ENCODE results near the gene ATP6V0A1. TPM values are rescaled to one million over a fixed set of nuclear protein-coding genes. Genes with fewer than 3 reads are reported as not detected.
A peak's percentile ranks its signal among the peaks of the same experiment; 100 is the strongest.

ATP6V0A1 gene
- 103 TPM for total RNA-seq (ENCODE audit: unreplicated experiment)
- long read RNA-seq, partial matches to known transcripts, result 2 of 10 reads
- long read RNA-seq, other reads (novel, unspliced or antisense), result 4 of 10 reads

GRCh38 chr17:42458497-42459255 is at the start of gene ATP6V0A1:
TSS of gene ATP6V0A1 (plus strand) at chr17:42458878. CDS start at chr17:42460895, 2,017 bp downstream.
- H3K4me3 Mint-ChIP-seq (ENCODE audit: unreplicated experiment), result peak within 1 kb of the TSS; percentile 98
- peaks cover 4% of the 10 kb centered on the region for H3K36me3 Mint-ChIP-seq (ENCODE audit: low read depth, unreplicated experiment)
- H3K27ac Mint-ChIP-seq (ENCODE audit: unreplicated experiment), result peak within 1 kb of the TSS; percentile 94
- H3K4me1 Mint-ChIP-seq (ENCODE audit: unreplicated experiment), result peaks cover 38% of the 10 kb centered on the region
- H3K27me3 Mint-ChIP-seq (ENCODE audit: unreplicated experiment), result peaks cover 1% of the 10 kb centered on the region
- DNase-seq (ENCODE audit: low spot score), result peak; percentile 96
- H3K9me3 Mint-ChIP-seq (ENCODE audit: unreplicated experiment), result no peaks in the 10 kb centered on the region
- no peak for TF ChIP-seq CTCF (IDR thresholded peaks at IDR 0.05; ENCODE audit: unreplicated experiment)

GRCh38 chr17:42409523-42410318 is 49.0 kb upstream of the ATP6V0A1 start:
- Mint-ChIP-seq H3K4me3 (ENCODE audit: unreplicated experiment) (peak overlapping the region; percentile 44), H3K27me3 (ENCODE audit: unreplicated experiment) (peaks cover 6% of the 10 kb centered on the region), H3K36me3 (ENCODE audit: low read depth, unreplicated experiment) (peaks cover 11% of the 10 kb centered on the region), H3K9me3 (ENCODE audit: unreplicated experiment) (no peaks in the 10 kb centered on the region), H3K27ac (ENCODE audit: unreplicated experiment) (peak overlapping the region; percentile 75), H3K4me1 (ENCODE audit: unreplicated experiment) (peaks cover 54% of the 10 kb centered on the region)
- DNase-seq (ENCODE audit: low spot score), result no peak
- TF ChIP-seq CTCF (IDR thresholded peaks at IDR 0.05; ENCODE audit: unreplicated experiment), result no peak

- peak overlapping the region; percentile 44 for H3K4me3 Mint-ChIP-seq (ENCODE audit: unreplicated experiment)
- no peaks in the 10 kb centered on the region for H3K9me3 Mint-ChIP-seq (ENCODE audit: unreplicated experiment)
- no peak for TF ChIP-seq CTCF (IDR thresholded peaks at IDR 0.05; ENCODE audit: unreplicated experiment)
- H3K27ac Mint-ChIP-seq (ENCODE audit: unreplicated experiment), result peak overlapping the region; percentile 75
- H3K36me3 Mint-ChIP-seq (ENCODE audit: low read depth, unreplicated experiment), result peaks cover 10% of the 10 kb centered on the region
- DNase-seq (ENCODE audit: low spot score), result no peak
- peaks cover 55% of the 10 kb centered on the region for H3K4me1 Mint-ChIP-seq (ENCODE audit: unreplicated experiment)
- H3K27me3 Mint-ChIP-seq (ENCODE audit: unreplicated experiment), result peaks cover 6% of the 10 kb centered on the region
Observed at GRCh38 chr17:42410319-42410685, 48.4 kb upstream of the ATP6V0A1 start.

GRCh38 chr17:42411361-42411760 is 47.3 kb upstream of the ATP6V0A1 start:
- H3K27me3 Mint-ChIP-seq (ENCODE audit: unreplicated experiment), result peaks cover 6% of the 10 kb centered on the region
- H3K27ac Mint-ChIP-seq (ENCODE audit: unreplicated experiment), result no peak overlapping the region
- peaks cover 58% of the 10 kb centered on the region for H3K4me1 Mint-ChIP-seq (ENCODE audit: unreplicated experiment)
- H3K4me3 Mint-ChIP-seq (ENCODE audit: unreplicated experiment), result peak overlapping the region; percentile 15
- DNase-seq (ENCODE audit: low spot score), result no peak
- H3K9me3 Mint-ChIP-seq (ENCODE audit: unreplicated experiment), result no peaks in the 10 kb centered on the region
- H3K36me3 Mint-ChIP-seq (ENCODE audit: low read depth, unreplicated experiment), result peaks cover 14% of the 10 kb centered on the region
- no peak for TF ChIP-seq CTCF (IDR thresholded peaks at IDR 0.05; ENCODE audit: unreplicated experiment)
